Stimulated activated CD8-positive, alpha-beta memory T cell treated with anti-CD3 and anti-CD28 coated beads, Interleukin-2, amount 100 ng/mL, for 48 hours (primary cell): ENCODE data around the gene C3orf70.

ENCODE experiments used
- DNase-seq, 2 donors: peaks; one replicate each; pipeline ENCODE4 v3.0.0-alpha.2; 2020; ENCODE audit warnings: low read depth in 2 of 2

C3orf70 gene

DNA sequence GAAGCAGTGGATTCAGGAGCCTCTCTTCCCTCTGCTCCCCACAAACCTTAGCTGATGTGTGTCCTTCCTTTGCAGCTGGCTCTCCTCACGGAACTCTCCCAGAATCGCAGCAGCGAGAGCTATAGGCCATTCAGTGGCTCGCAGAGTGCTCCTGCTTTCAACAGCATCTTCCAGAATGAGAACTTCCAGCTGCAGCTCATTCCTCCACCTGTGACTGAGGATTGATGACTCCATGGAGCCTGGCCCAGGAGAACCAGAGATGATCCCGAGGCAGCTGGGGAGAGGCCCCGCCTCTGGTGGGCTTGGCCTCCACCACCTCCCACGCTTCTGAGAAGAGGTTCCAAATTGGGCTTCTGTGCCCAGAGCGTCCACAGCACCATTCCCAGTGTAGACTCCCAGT is 101.1 kb downstream of the C3orf70 start:
- DNase-seq: no peak

DNA sequence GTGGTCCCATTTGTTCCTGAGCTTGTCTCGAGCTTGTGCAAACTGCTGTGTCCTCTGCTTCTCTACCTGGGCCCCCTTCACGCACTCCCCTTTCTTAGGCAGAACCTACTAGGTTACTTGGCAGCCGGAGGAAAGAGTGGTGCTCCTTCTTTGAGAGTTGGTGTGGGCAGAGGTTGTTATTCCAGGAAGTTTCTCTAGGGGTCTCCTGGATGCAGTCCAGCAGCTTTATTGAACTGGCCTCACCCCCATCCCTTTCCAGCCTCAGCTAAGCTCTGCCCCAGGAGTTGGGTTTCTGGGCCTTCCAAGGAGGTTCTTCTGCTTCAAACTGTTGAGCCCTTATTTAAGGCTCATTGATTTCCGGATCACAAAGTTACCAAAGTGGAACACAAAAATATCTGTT is 103.2 kb downstream of the C3orf70 start:
- DNase-seq: no peak

DNA sequence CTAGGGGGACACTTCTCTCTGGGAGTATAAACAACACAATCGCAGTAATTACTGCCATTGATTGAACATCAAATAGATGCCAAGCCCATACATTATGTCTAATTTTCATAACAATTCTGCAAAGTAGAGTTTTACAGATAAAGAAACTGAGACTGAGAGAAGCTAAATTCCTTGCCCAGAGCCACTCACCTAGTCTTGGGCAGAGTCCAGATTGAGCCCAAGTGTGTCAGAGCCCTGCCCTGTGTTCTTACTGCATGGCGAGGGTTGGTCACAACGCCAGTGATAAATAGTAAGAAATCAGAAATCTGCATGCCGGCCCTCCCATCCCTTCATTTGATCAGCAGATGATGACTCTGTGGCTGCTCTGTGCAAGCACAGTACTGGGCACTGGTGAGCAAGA is 106.3 kb downstream of the C3orf70 start:
- no peak for DNase-seq

DNA sequence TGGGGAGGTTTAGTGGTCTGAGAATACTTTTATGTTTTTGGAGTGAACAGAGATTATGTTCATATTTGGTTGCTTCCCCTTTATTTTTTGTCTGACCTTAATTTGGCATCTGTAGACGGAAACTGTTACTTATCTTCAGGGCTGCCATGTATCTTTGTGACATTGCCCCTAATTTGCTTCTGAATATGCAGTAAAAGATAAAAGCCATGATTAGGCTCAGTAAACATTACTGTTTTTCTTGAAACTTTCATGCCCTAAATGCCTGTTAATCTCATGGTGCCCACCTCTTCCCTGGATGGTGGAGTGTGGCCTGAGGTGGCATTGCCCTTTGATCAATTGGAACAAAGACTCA is 106.7 kb downstream of the C3orf70 start:
- DNase-seq: no peak

DNA sequence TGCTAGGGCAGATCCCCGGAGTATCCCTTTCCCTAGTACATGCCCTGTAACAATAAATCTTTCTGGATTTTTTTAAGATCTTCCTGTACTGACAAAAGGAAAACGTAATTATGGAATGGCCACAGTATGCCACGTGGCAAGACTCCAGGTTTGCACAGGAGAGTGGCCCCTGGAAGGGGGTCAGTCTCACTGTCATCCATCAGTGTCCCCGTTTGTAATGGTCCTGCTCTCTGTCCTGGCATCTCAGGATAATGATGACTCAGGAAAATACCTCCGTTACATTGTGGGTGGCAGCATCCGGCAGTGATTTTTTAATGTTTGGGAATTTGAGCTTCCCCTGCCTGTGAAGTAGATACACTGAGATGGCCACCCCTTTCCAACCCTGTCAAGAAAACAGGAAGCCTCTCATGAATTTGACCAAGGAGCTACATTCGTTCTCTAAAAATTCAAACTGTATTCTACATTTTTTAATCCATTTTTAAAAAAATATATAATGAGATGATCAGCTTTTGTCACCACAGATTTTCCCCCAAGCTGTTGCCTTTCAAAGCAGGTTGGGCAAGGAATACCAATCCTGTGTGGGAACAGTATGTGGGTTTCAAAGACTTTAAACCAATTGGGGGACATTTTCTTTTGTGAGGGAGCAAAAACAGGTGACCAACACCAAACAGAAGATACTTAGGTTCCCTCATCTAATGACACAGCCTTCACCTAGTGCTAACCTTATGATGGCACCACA is 110.4 kb downstream of the C3orf70 start:
- no peak for DNase-seq

DNA sequence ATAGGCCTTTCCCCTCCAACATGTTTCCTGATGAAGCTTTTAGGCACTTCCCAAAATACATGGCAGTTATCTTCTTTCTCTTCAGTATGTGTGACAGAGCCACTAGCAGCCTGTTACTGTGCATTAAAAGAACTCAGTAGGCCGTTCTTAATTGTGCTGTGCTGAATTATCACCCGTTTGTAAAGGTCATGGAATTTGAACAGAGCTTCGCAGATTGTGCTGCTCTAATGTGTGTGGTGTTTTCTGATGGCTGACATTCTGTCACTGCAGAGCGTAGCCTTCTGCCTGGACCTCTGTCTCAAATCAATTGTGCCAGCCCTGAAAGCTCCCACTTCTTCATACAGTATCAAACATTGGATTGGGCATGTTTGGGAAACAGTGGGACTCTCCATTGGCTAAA is 111.3 kb downstream of the C3orf70 start:
- no peak for DNase-seq

DNA sequence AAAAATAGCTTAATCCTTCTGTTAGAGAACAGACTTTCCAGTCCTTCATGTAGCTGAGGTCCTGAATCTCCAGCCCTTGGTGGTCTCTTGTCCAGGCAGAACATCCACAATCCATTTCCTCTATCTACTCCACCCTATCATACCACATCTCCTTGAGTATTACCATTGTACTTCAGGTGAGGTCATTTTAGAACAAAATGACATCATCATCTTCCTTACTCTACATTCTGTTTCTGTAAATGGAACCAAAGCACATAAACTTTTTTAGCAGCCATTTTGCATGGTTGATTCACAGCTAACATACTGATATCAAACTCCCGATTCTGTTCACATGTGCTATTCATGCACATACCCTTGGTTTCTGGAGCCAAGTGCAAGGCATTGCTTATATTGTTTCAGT is 112.4 kb downstream of the C3orf70 start:
- DNase-seq: no peak

DNA sequence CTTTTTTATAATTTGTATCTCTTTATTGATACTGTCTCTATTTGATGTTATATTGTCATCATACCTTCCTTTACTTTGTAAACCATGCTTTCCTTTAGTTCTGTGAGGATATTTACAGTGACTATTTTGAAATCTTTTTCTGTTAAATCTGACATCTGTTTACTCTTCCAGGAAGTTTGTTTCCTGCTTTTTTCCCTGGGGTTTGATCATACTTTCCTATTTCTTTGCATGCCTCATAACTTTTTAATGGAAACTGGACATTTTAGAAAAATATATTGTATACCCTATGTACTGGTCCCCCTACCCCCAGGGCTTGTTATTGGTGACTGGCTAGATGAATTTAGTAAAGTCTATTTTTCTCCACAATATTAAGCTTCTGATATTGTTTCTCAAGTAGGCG is 115.1 kb downstream of the C3orf70 start:
- no peak for DNase-seq

DNA sequence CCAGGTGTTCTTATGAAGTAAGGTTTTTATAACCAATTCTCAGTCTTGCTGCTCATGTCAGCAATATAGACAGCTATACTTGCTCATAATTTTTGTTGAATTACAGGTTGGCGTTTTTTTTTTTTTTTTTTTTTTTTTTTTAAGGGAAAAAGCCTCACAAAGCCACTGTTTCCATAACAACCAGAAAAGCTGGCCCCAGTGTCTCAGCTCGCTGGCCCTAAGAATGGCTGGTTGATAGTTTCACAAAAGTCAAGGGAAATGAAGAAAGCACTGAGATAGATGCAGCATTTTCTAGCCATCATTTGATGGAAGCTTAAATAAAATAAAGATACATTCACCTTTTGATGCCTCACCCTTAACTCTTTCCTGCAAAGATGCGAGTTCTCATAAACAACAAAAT is 121.9 kb downstream of the C3orf70 start:
- no peak for DNase-seq

DNA sequence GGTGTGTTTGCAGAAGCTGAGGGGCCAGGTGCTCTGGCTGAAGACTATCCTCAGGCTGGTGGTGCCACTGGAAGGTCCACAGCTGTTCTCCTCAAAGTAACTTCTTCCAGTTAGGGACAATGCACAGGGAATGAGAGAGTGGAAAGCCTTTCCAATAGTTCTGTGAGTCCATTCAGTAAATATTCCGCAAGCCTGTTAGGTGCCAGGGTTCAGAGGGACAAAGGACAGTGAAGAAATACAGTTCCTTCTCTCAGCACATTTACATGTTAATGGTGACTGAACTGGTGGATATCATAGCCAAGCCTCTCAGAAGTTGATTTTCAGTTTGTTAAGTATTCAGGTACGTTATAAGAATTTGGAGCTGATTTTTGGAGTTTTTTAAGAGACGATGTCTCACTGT is 122.5 kb downstream of the C3orf70 start:
- DNase-seq: no peak

DNA sequence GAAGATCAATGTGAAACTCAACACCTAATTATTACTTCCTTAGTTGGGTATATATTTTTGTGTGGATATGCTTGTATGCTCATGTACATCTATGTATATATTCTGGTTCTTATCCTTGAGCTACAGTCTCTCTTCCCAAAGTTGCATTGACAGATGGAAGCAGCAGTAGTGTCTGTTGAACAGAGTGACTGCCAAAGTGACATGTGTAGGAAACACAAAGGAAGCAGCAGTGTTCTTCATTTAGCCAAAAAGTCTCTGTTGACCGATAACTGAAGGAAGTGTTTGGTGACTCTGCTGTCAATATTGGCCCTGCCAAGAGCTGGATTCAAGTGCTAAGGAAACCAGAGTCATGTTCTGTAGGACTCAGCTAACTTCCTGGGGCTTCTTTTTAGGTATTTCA is 123.8 kb downstream of the C3orf70 start:
- no peak for DNase-seq

DNA sequence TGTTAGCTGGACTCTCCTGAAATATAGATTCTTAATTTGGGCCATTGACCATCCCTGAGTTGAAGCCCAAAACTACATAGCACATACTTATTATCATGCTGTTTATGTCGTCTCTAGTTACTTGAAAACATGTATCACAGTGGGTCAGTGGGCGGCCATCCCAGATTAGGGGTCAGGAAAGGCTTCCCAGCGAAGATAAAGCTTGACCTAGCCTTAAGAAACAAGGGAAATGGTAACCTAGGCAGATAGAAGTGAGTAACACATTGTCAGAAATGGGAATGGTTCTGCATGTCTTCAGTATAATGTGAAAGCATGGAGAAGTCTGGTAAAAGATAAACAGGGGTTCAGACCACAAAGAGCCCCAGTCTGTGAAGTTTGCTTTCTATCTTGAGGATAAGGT is 124.7 kb downstream of the C3orf70 start:
- DNase-seq: no peak
